C4-2B (cell line): Measurements from ENCODE around the gene JADE3.

ENCODE experiments used
- ZFX ChIP-seq: fragments of 450-650 bp; IDR thresholded peaks from 2 replicates; pipeline ENCODE4 v1.6.1; 2017
- TF ChIP-seq, protein P1 (sequence below): fragments of 450-650 bp; conservative IDR thresholded peaks from 2 replicates; pipeline ENCODE4 v1.5.1; 2017; ENCODE audit warnings: mild to moderate bottlenecking

DNA sequence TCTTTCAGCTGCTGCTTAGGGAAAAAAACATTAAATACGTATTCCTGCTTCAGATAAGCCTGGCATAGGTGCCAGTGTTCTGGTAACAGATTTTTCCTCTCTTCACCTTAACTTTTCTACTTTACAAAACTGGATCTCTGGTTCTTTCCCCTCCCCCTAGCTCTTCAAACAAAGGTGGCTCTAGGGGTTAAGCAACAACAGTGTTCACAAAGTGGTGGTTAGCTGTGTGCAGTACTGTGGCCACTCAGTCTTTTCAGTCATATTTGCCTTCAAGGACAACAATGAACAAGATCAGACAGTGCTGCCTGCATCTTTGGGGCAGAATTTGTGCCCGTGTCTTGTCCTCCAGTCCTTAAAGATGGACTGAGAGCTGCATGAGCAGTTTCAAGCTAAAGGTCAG, 151.0 kb downstream of the JADE3 start:
- TF ChIP-seq, protein P1, sequence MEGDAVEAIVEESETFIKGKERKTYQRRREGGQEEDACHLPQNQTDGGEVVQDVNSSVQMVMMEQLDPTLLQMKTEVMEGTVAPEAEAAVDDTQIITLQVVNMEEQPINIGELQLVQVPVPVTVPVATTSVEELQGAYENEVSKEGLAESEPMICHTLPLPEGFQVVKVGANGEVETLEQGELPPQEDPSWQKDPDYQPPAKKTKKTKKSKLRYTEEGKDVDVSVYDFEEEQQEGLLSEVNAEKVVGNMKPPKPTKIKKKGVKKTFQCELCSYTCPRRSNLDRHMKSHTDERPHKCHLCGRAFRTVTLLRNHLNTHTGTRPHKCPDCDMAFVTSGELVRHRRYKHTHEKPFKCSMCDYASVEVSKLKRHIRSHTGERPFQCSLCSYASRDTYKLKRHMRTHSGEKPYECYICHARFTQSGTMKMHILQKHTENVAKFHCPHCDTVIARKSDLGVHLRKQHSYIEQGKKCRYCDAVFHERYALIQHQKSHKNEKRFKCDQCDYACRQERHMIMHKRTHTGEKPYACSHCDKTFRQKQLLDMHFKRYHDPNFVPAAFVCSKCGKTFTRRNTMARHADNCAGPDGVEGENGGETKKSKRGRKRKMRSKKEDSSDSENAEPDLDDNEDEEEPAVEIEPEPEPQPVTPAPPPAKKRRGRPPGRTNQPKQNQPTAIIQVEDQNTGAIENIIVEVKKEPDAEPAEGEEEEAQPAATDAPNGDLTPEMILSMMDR: no peak
- no peak for TF ChIP-seq ZFX
